SU-DHL-6 (cell line): Measurements from ENCODE around the gene MDFIC.

Experiments used
- H2AFZ ChIP-seq: fragments of 200-600 bp; sonication (generic); 2 replicates; pipeline ENCODE4 v1.6.1; 2014; ENCODE audit warnings: low read depth, mild to moderate bottlenecking, moderate library complexity, mixed read lengths, antibody characterized with exemption, low read length; ENCODE audit not compliant: severe bottlenecking
- H3F3A ChIP-seq: fragments of 200-600 bp; shearing (Covaris generic); 2 replicates; pipeline ENCODE4 v1.6.0; 2016; ENCODE audit warnings: antibody characterized with exemption, mild to moderate bottlenecking; ENCODE audit not compliant: insufficient read depth
- H3K27ac ChIP-seq: fragments of 200-600 bp; sonication (generic); 2 replicates; pipeline ENCODE4 v1.5.1; 2016; ENCODE audit warnings: low read depth, mild to moderate bottlenecking, low read length, moderate library complexity, mixed read lengths
- H3K27me3 ChIP-seq: fragments of 200-600 bp; sonication (generic), shearing (Covaris generic); 2 replicates; pipeline ENCODE4 v1.6.0; 2014; ENCODE audit warnings: mild to moderate bottlenecking, low read length
- H3K36me3 ChIP-seq: fragments of 200-600 bp; sonication (generic); 2 replicates; pipeline ENCODE4 v1.6.1; 2014; ENCODE audit warnings: mild to moderate bottlenecking, low read length, mixed read lengths
- H3K4me2 ChIP-seq: fragments of 300-600, 200-600 bp; shearing (Covaris generic), sonication (generic); 2 replicates; pipeline ENCODE4 v1.6.0; 2014; ENCODE audit warnings: low read length, low read depth, mild to moderate bottlenecking; ENCODE audit not compliant: poor library complexity, severe bottlenecking
- H3K4me3 ChIP-seq: fragments of 200-600 bp; sonication (generic); 2 replicates; pipeline ENCODE4 v1.5.1; 2014; ENCODE audit warnings: antibody characterized with exemption, low read length, mild to moderate bottlenecking, mixed read lengths; ENCODE audit not compliant: insufficient read depth, poor library complexity, severe bottlenecking
- H3K79me2 ChIP-seq: fragments of 200-600 bp; sonication (generic); 2 replicates; pipeline ENCODE4 v1.6.1; 2014; ENCODE audit warnings: mild to moderate bottlenecking, low read length, moderate library complexity; ENCODE audit not compliant: insufficient read depth
- H3K9ac ChIP-seq: fragments of 200-600 bp; sonication (generic); 2 replicates; pipeline ENCODE4 v1.7.0; 2014; ENCODE audit warnings: mild to moderate bottlenecking, low read length
- H3K9me2 ChIP-seq: fragments of 200-600 bp; sonication (generic); replicated peaks from 2 replicates; pipeline ENCODE4 v1.6.1; 2014; ENCODE audit warnings: low read length; ENCODE audit not compliant: insufficient read depth
- H3K9me3 ChIP-seq: fragments of 200-600 bp; sonication (generic); 2 replicates; pipeline ENCODE4 v1.6.1; 2014; ENCODE audit warnings: low read length, mixed read lengths; ENCODE audit not compliant: insufficient read depth
- H4K20me1 ChIP-seq: fragments of 200-600 bp; sonication (generic); 2 replicates; pipeline ENCODE4 v1.6.1; 2014; ENCODE audit warnings: low read depth, mild to moderate bottlenecking, antibody characterized with exemption, low read length, moderate library complexity, mixed read lengths
- CTCF ChIP-seq: fragments of 200-600 bp; sonication (generic); IDR thresholded peaks from one replicate; pipeline ENCODE4 v1.5.1; 2017; ENCODE audit warnings: antibody characterized with exemption, mild to moderate bottlenecking, low read length, moderate library complexity; ENCODE audit not compliant: insufficient read depth, poor library complexity, severe bottlenecking
- EZH2phosphoT487 ChIP-seq: fragments of 200-600 bp; sonication (generic), shearing (Covaris generic); conservative IDR thresholded peaks from 2 replicates; pipeline ENCODE4 v1.6.1; 2018; ENCODE audit warnings: mild to moderate bottlenecking, antibody characterized with exemption, low read length, moderate library complexity, mixed read lengths

The MDFIC gene

GRCh38 chr7:114976666-114977065 is 54.8 kb downstream of the MDFIC start:
- Histone ChIP-seq H3K9me2 (no peaks in the 10 kb centered on the region), H3K9me3 (no peaks in the 10 kb centered on the region), H3K9ac (no peak overlapping the region), H3K36me3 (no peaks in the 10 kb centered on the region), H3K27ac (no peak overlapping the region), H2AFZ (no peak overlapping the region), H3K79me2 (no peaks in the 10 kb centered on the region), H3K4me2 (no peak overlapping the region), H3K4me3 (no peak overlapping the region), H3F3A (no peaks in the 10 kb centered on the region), H3K27me3 (no peaks in the 10 kb centered on the region), H4K20me1 (no peaks in the 10 kb centered on the region)
- TF ChIP-seq CTCF (no peak), EZH2phosphoT487 (no peak)

GRCh38 chr7:114977277-114977676 is 55.4 kb downstream of the MDFIC start:
- no peak overlapping the region for H3K27ac ChIP-seq
- H3K79me2 ChIP-seq: no peaks in the 10 kb centered on the region

GRCh38 chr7:114979388-114979787 is 57.5 kb downstream of the MDFIC start:
- Histone ChIP-seq H3K9ac (no peak overlapping the region), H3K4me3 (no peak overlapping the region), H3K4me2 (no peak overlapping the region), H4K20me1 (no peaks in the 10 kb centered on the region), H3F3A (no peaks in the 10 kb centered on the region), H3K27me3 (no peaks in the 10 kb centered on the region), H3K9me2 (no peaks in the 10 kb centered on the region), H3K27ac (no peak overlapping the region), H3K9me3 (no peaks in the 10 kb centered on the region), H2AFZ (no peak overlapping the region), H3K36me3 (no peaks in the 10 kb centered on the region), H3K79me2 (no peaks in the 10 kb centered on the region)
- TF ChIP-seq CTCF (no peak), EZH2phosphoT487 (no peak)

More at GRCh38 chr7:114977277-114977676, 55.4 kb downstream of the MDFIC start:
- H3K9me3 ChIP-seq: no peaks in the 10 kb centered on the region
- H3K4me3 ChIP-seq: no peak overlapping the region
- no peak overlapping the region for H2AFZ ChIP-seq
- no peaks in the 10 kb centered on the region for H3F3A ChIP-seq
- H3K27me3 ChIP-seq: no peaks in the 10 kb centered on the region
- no peaks in the 10 kb centered on the region for H3K9me2 ChIP-seq
- H4K20me1 ChIP-seq: no peaks in the 10 kb centered on the region
- H3K9ac ChIP-seq: no peak overlapping the region
- no peak overlapping the region for H3K4me2 ChIP-seq
- H3K36me3 ChIP-seq: no peaks in the 10 kb centered on the region
- TF ChIP-seq EZH2phosphoT487: no peak
- no peak for TF ChIP-seq CTCF
